PC-3 (cell line): ENCODE measurements around the gene SWSAP1. TPM values are rescaled to one million over a fixed set of nuclear protein-coding genes. Genes with fewer than 3 reads are reported as not detected.

Experiments
- ATAC-seq: fragments of 200-7000 bp; cut with Tn5 transposase; 2 replicates; pipeline ENCODE4 v1.9.1; 2020; ENCODE audit warnings: mild to moderate bottlenecking, moderate library complexity
- BruUV-seq: library from RNA; stranded (reverse); fragments of 400-500 nt; replicated peaks from 2 replicates; lab custom pipeline; 2021; lab: Mats Ljungman, UMichigan
- CTCF ChIA-PET: fragments of 300-600 bp; sonication (Branson Sonifier 250); formaldehyde crosslinking; loops from one replicate; lab custom pipeline; 2022; ENCODE audit warnings: antibody characterized with exemption; lab: Charles Lee
- POLR2A ChIA-PET: fragments of 300-600 bp; sonication (Branson Sonifier 250); formaldehyde crosslinking; loops from one replicate; lab custom pipeline; 2022; ENCODE audit warnings: antibody characterized with exemption; ENCODE audit not compliant: unreplicated experiment; lab: Charles Lee
- DNase-seq: peaks from one replicate; pipeline ENCODE4 v3.0.0-alpha.2; 2015
- H2AFZ ChIP-seq: fragments of 300-600 bp; sonication (generic); 2 replicates; pipeline ENCODE4 v1.6.0; 2016; ENCODE audit warnings: antibody characterized with exemption, low read length
- H3F3A ChIP-seq: fragments of 300-600 bp; sonication (generic); one replicate; pipeline ENCODE4 v1.6.0; 2017; ENCODE audit warnings: antibody characterized with exemption, low read length, control low read depth, mild to moderate bottlenecking; ENCODE audit not compliant: unreplicated experiment
- H3K27ac ChIP-seq: fragments of 300-600 bp; sonication (generic); 2 replicates; pipeline ENCODE4 v1.5.1; 2016; ENCODE audit warnings: mild to moderate bottlenecking, low read length
- H3K27me3 ChIP-seq: fragments of 300-600 bp; sonication (generic); 2 replicates; pipeline ENCODE4 v1.6.1; 2016; ENCODE audit warnings: low read length, mixed read lengths
- H3K36me3 ChIP-seq: fragments of 300-600 bp; sonication (generic); 2 replicates; pipeline ENCODE4 v1.6.1; 2016; ENCODE audit warnings: low read depth, mixed run types, low read length, mixed read lengths
- H3K4me1 ChIP-seq: fragments of 300-600 bp; sonication (generic); 2 replicates; pipeline ENCODE4 v1.5.1; 2016; ENCODE audit warnings: low read length; ENCODE audit not compliant: insufficient read depth
- H3K4me2 ChIP-seq: fragments of 300-600 bp; sonication (generic); 2 replicates; pipeline ENCODE4 v1.6.0; 2016; ENCODE audit warnings: low read length
- H3K4me3 ChIP-seq: fragments of 300-600 bp; sonication (generic); 2 replicates; pipeline ENCODE4 v1.5.1; 2016; ENCODE audit warnings: mild to moderate bottlenecking, low read length, mixed read lengths
- H3K79me2 ChIP-seq: fragments of 300-600 bp; sonication (generic); 2 replicates; pipeline ENCODE4 v1.6.1; 2017; ENCODE audit warnings: low read length, mixed read lengths
- H3K9ac ChIP-seq: fragments of 300-600 bp; sonication (generic); 2 replicates; pipeline ENCODE4 v1.6.0; 2016; ENCODE audit warnings: mild to moderate bottlenecking, low read length
- H3K9me2 ChIP-seq: fragments of 300-600 bp; sonication (generic); replicated peaks from 2 replicates; pipeline ENCODE4 v1.6.1; 2016; ENCODE audit warnings: mixed run types, low read length, mixed read lengths
- H3K9me3 ChIP-seq: fragments of 300-600 bp; sonication (generic); 2 replicates; pipeline ENCODE4 v1.6.1; 2016; ENCODE audit warnings: low read length, mixed read lengths
- H4K20me1 ChIP-seq: fragments of 300-600 bp; sonication (generic); 2 replicates; pipeline ENCODE4 v1.6.1; 2016; ENCODE audit warnings: low read length, mixed read lengths
- CTCF ChIP-seq: fragments of 300-600 bp; sonication (generic); conservative IDR thresholded peaks from 2 replicates; pipeline ENCODE4 v1.5.1; 2017; ENCODE audit warnings: antibody characterized with exemption, low read depth, mild to moderate bottlenecking, low read length
- EZH2 ChIP-seq: fragments of 300-600 bp; sonication (generic); IDR thresholded peaks from one replicate; pipeline ENCODE4 v1.6.1; 2017; ENCODE audit warnings: antibody characterized with exemption, mild to moderate bottlenecking, low read length; ENCODE audit not compliant: unreplicated experiment
- EZH2phosphoT487 ChIP-seq: fragments of 300-600 bp; sonication (generic); IDR thresholded peaks from 2 replicates; pipeline ENCODE4 v1.6.1; 2018; ENCODE audit warnings: mild to moderate bottlenecking, antibody characterized with exemption, low read length, borderline replicate concordance
- intact Hi-C: fragments of 100-400 bp; cut with micrococcal nuclease; formaldehyde crosslinking; loops from 2 replicates; pipeline ENCODE4 v1.9.0; 2023
- total RNA-seq: library from RNA; depleted of rRNA; stranded (reverse); fragments of >200 nt; gene quantifications from 2 replicates; pipeline ENCODE4 v1.2.3, GENCODE V29; 2014

SWSAP1 gene
- total RNA-seq, 1 experiment from 2014 or later = 6.1 TPM

GRCh38 chr19:11420429-11421370 lies 46.2 kb downstream of the SWSAP1 start:
- Histone ChIP-seq H3K36me3 (no peaks in the 10 kb centered on the region), H3K27ac (no peak overlapping the region), H3K79me2 (no peaks in the 10 kb centered on the region), H3K4me3 (no peak overlapping the region), H3K9ac (no peak overlapping the region), H3K9me2 (no peaks in the 10 kb centered on the region), H3K4me2 (no peak overlapping the region), H3K27me3 (no peaks in the 10 kb centered on the region), H2AFZ (no peak overlapping the region), H3K9me3 (no peaks in the 10 kb centered on the region), H4K20me1 (no peaks in the 10 kb centered on the region), H3K4me1 (no peaks in the 10 kb centered on the region), H3F3A (no peaks in the 10 kb centered on the region)
- no peak for ATAC-seq
- BruUV-seq = no TSS peak
- intact Hi-C loops = no loop called here
- TF ChIP-seq EZH2phosphoT487 = no peak
- TF ChIP-seq CTCF = no peak
- TF ChIP-seq EZH2 = no peak
- no peak for DNase-seq
- ChIA-PET POLR2A (no interaction called here), CTCF (interaction anchor here (0.5 to 1.9 kb wide), 3 partner anchors 14 to 40 kb away, joined by 4 to 6 read pairs (median 4); partner anchors contain the start of genes ODAD3 and PRKCSH)

GRCh38 chr19:11421371-11422098 lies 47.1 kb downstream of the SWSAP1 start:
- Histone ChIP-seq H4K20me1 (no peaks in the 10 kb centered on the region), H3K79me2 (no peaks in the 10 kb centered on the region), H3K27me3 (no peaks in the 10 kb centered on the region), H3K4me3 (no peak overlapping the region), H3K27ac (no peak overlapping the region), H3K4me2 (no peak overlapping the region), H3K4me1 (no peaks in the 10 kb centered on the region), H3K9ac (no peak overlapping the region), H3K36me3 (no peaks in the 10 kb centered on the region), H3F3A (no peaks in the 10 kb centered on the region), H2AFZ (no peak overlapping the region), H3K9me2 (no peaks in the 10 kb centered on the region), H3K9me3 (no peaks in the 10 kb centered on the region)
- POLR2A ChIA-PET = no interaction called here
- intact Hi-C loops = no loop called here
- TF ChIP-seq EZH2 (no peak), EZH2phosphoT487 (no peak), CTCF (no peak)
- DNase-seq (no peak), ATAC-seq (no peak)
- CTCF ChIA-PET = interaction anchor here (0.5 kb wide), 1 partner anchor 13 kb away, joined by 4 read pairs; the partner anchor contains the start of gene ODAD3
- BruUV-seq = no TSS peak
